SU-DHL-6 (cell line): ENCODE measurements around the gene VARS2.

Experiments used
- H2AFZ ChIP-seq: fragments of 200-600 bp; sonication (generic); 2 replicates; pipeline ENCODE4 v1.6.1; 2014; ENCODE audit warnings: low read depth, mild to moderate bottlenecking, moderate library complexity, mixed read lengths, antibody characterized with exemption, low read length; ENCODE audit not compliant: severe bottlenecking
- H3F3A ChIP-seq: fragments of 200-600 bp; shearing (Covaris generic); 2 replicates; pipeline ENCODE4 v1.6.0; 2016; ENCODE audit warnings: antibody characterized with exemption, mild to moderate bottlenecking; ENCODE audit not compliant: insufficient read depth
- H3K27ac ChIP-seq: fragments of 200-600 bp; sonication (generic); 2 replicates; pipeline ENCODE4 v1.5.1; 2016; ENCODE audit warnings: low read depth, mild to moderate bottlenecking, low read length, moderate library complexity, mixed read lengths
- H3K27me3 ChIP-seq: fragments of 200-600 bp; sonication (generic), shearing (Covaris generic); 2 replicates; pipeline ENCODE4 v1.6.0; 2014; ENCODE audit warnings: mild to moderate bottlenecking, low read length
- H3K36me3 ChIP-seq: fragments of 200-600 bp; sonication (generic); 2 replicates; pipeline ENCODE4 v1.6.1; 2014; ENCODE audit warnings: mild to moderate bottlenecking, low read length, mixed read lengths
- H3K4me2 ChIP-seq: fragments of 300-600, 200-600 bp; shearing (Covaris generic), sonication (generic); 2 replicates; pipeline ENCODE4 v1.6.0; 2014; ENCODE audit warnings: low read length, low read depth, mild to moderate bottlenecking; ENCODE audit not compliant: poor library complexity, severe bottlenecking
- H3K4me3 ChIP-seq: fragments of 200-600 bp; sonication (generic); 2 replicates; pipeline ENCODE4 v1.5.1; 2014; ENCODE audit warnings: antibody characterized with exemption, low read length, mild to moderate bottlenecking, mixed read lengths; ENCODE audit not compliant: insufficient read depth, poor library complexity, severe bottlenecking
- H3K79me2 ChIP-seq: fragments of 200-600 bp; sonication (generic); 2 replicates; pipeline ENCODE4 v1.6.1; 2014; ENCODE audit warnings: mild to moderate bottlenecking, low read length, moderate library complexity; ENCODE audit not compliant: insufficient read depth
- H3K9ac ChIP-seq: fragments of 200-600 bp; sonication (generic); 2 replicates; pipeline ENCODE4 v1.7.0; 2014; ENCODE audit warnings: mild to moderate bottlenecking, low read length
- H3K9me2 ChIP-seq: fragments of 200-600 bp; sonication (generic); replicated peaks from 2 replicates; pipeline ENCODE4 v1.6.1; 2014; ENCODE audit warnings: low read length; ENCODE audit not compliant: insufficient read depth
- H3K9me3 ChIP-seq: fragments of 200-600 bp; sonication (generic); 2 replicates; pipeline ENCODE4 v1.6.1; 2014; ENCODE audit warnings: low read length, mixed read lengths; ENCODE audit not compliant: insufficient read depth
- H4K20me1 ChIP-seq: fragments of 200-600 bp; sonication (generic); 2 replicates; pipeline ENCODE4 v1.6.1; 2014; ENCODE audit warnings: low read depth, mild to moderate bottlenecking, antibody characterized with exemption, low read length, moderate library complexity, mixed read lengths
- CTCF ChIP-seq: fragments of 200-600 bp; sonication (generic); IDR thresholded peaks from one replicate; pipeline ENCODE4 v1.5.1; 2017; ENCODE audit warnings: antibody characterized with exemption, mild to moderate bottlenecking, low read length, moderate library complexity; ENCODE audit not compliant: insufficient read depth, poor library complexity, severe bottlenecking
- EZH2phosphoT487 ChIP-seq: fragments of 200-600 bp; sonication (generic), shearing (Covaris generic); conservative IDR thresholded peaks from 2 replicates; pipeline ENCODE4 v1.6.1; 2018; ENCODE audit warnings: mild to moderate bottlenecking, antibody characterized with exemption, low read length, moderate library complexity, mixed read lengths

The VARS2 gene

GRCh38 chr6:30970946-30971345 lies 56.9 kb downstream of the VARS2 start:
- Histone ChIP-seq H3K4me3 (no peak overlapping the region), H3K4me2 (no peak overlapping the region), H3K27ac (no peak overlapping the region), H3K9me2 (no peaks in the 10 kb centered on the region), H3F3A (no peaks in the 10 kb centered on the region), H4K20me1 (no peaks in the 10 kb centered on the region), H3K9me3 (no peaks in the 10 kb centered on the region), H3K9ac (no peak overlapping the region), H3K79me2 (no peaks in the 10 kb centered on the region), H3K36me3 (no peaks in the 10 kb centered on the region), H3K27me3 (no peaks in the 10 kb centered on the region), H2AFZ (no peak overlapping the region)
- TF ChIP-seq EZH2phosphoT487 (no peak), CTCF (no peak)

GRCh38 chr6:30972816-30973215 lies 58.8 kb downstream of the VARS2 start:
- Histone ChIP-seq H3K4me3 (no peak overlapping the region), H4K20me1 (no peaks in the 10 kb centered on the region), H3K36me3 (no peaks in the 10 kb centered on the region)

GRCh38 chr6:30974490-30975252 lies 60.6 kb downstream of the VARS2 start:
- no peak overlapping the region for H3K27ac ChIP-seq
- no peak overlapping the region for H2AFZ ChIP-seq
- TF ChIP-seq CTCF (no peak), EZH2phosphoT487 (no peak)
- H3K9ac ChIP-seq = no peak overlapping the region
- no peak overlapping the region for H3K4me2 ChIP-seq
- H4K20me1 ChIP-seq = no peaks in the 10 kb centered on the region
- no peaks in the 10 kb centered on the region for H3F3A ChIP-seq
- no peaks in the 10 kb centered on the region for H3K9me2 ChIP-seq
- H3K4me3 ChIP-seq = no peak overlapping the region
- no peaks in the 10 kb centered on the region for H3K27me3 ChIP-seq
- no peaks in the 10 kb centered on the region for H3K36me3 ChIP-seq
- no peaks in the 10 kb centered on the region for H3K9me3 ChIP-seq
- H3K79me2 ChIP-seq = no peaks in the 10 kb centered on the region

More at GRCh38 chr6:30972816-30973215, 58.8 kb downstream of the VARS2 start:
- H3K9ac ChIP-seq = no peak overlapping the region
- H3K79me2 ChIP-seq = no peaks in the 10 kb centered on the region
- no peaks in the 10 kb centered on the region for H3K9me3 ChIP-seq
- no peaks in the 10 kb centered on the region for H3K27me3 ChIP-seq
- no peaks in the 10 kb centered on the region for H3F3A ChIP-seq
- H3K4me2 ChIP-seq = no peak overlapping the region
- H3K27ac ChIP-seq = no peak overlapping the region
- no peak overlapping the region for H2AFZ ChIP-seq
- H3K9me2 ChIP-seq = no peaks in the 10 kb centered on the region
- no peak for TF ChIP-seq CTCF
- no peak for TF ChIP-seq EZH2phosphoT487
